SK-N-SH (cell line): ENCODE measurements around the gene DIPK1C. TPM values are rescaled to one million over a fixed set of nuclear protein-coding genes. Genes with fewer than 3 reads are reported as not detected.

ENCODE experiments used
- CTCF ChIA-PET: fragments of 300-600, 350-600 bp; formaldehyde crosslinking; extraction: SDS; loops from one replicate; lab custom pipeline; 2021; lab: Yijun Ruan, JAX
- POLR2A ChIA-PET: fragments of 350-600 bp; sonication (Branson Sonifier 250); formaldehyde crosslinking; extraction: SDS; loops from one replicate; lab custom pipeline; 2020; ENCODE audit warnings: antibody characterized with exemption, inconsistent platforms; lab: Yijun Ruan, JAX
- DNase-seq: peaks from one replicate; pipeline ENCODE4 v3.0.0; 2012
- H2AFZ ChIP-seq: fragments of 200-600 bp; sonication (generic); 2 replicates; pipeline ENCODE4 v1.8.1; 2016; ENCODE audit warnings: antibody characterized with exemption, mild to moderate bottlenecking, low read depth
- H3F3A ChIP-seq: fragments of 200-600 bp; sonication (generic); replicated peaks from 2 replicates; pipeline ENCODE3; 2016; ENCODE audit warnings: antibody characterized with exemption, mild to moderate bottlenecking; ENCODE audit not compliant: insufficient read depth
- H3K27ac ChIP-seq, 2 experiments: fragments of 200-500 bp in 1 of 2; fragments of 200-600 bp in 1 of 2; sonication (Bioruptor generic) in 1 of 2; sonication (generic), shearing (Covaris generic) in 1 of 2; 2 replicates each; pipeline versions ENCODE4 v1.5.1 to v1.6.1; 2014 to 2016; ENCODE audit warnings: low read depth in 2 of 2, inconsistent platforms in 1 of 2, low read length in 1 of 2, mild to moderate bottlenecking in 1 of 2, mixed read lengths in 1 of 2
- H3K27me3 ChIP-seq: fragments of 200-600 bp; sonication (generic), shearing (Covaris generic); 2 replicates; pipeline ENCODE4 v1.6.1; 2016; ENCODE audit warnings: mixed run types; ENCODE audit not compliant: insufficient read depth
- H3K36me3 ChIP-seq, 2 experiments: fragments of 200-500 bp in 1 of 2; fragments of 200-600 bp in 1 of 2; sonication (Bioruptor generic) in 1 of 2; sonication (generic) in 1 of 2; replicated peaks in 1 of 2; 2 replicates each; pipeline versions ENCODE3 to v1.5.1; 2014 to 2016; ENCODE audit warnings: low read length in 1 of 2, mild to moderate bottlenecking in 1 of 2; ENCODE audit not compliant: insufficient read depth in 2 of 2, control insufficient read depth in 1 of 2
- H3K4me1 ChIP-seq, 2 experiments: fragments of 200-500 bp in 1 of 2; fragments of 200-600 bp in 1 of 2; sonication (Bioruptor generic) in 1 of 2; sonication (generic), shearing (Covaris generic) in 1 of 2; 2 replicates each; pipeline versions ENCODE4 v1.5.1 to v1.6.1; 2014 to 2016; ENCODE audit warnings: low read depth in 1 of 2, low read length in 1 of 2, mixed run types in 1 of 2; ENCODE audit not compliant: insufficient read depth in 2 of 2, control insufficient read depth in 1 of 2
- H3K4me2 ChIP-seq: fragments of 200-600 bp; sonication (generic), shearing (Covaris generic); 2 replicates; pipeline ENCODE4 v1.6.1; 2017; ENCODE audit warnings: mixed run types
- H3K4me3 ChIP-seq, 2 experiments: fragments of 200-500 bp in 1 of 2; fragments of 200-600 bp in 1 of 2; sonication (Bioruptor generic) in 1 of 2; sonication (generic), shearing (Covaris generic) in 1 of 2; 2 replicates each; pipeline versions ENCODE4 v1.5.1 to v1.8.1; 2014 to 2016; ENCODE audit warnings: low read depth in 2 of 2, inconsistent platforms in 1 of 2, low read length in 1 of 2, mild to moderate bottlenecking in 1 of 2, mixed read lengths in 1 of 2, moderate library complexity in 1 of 2
- H3K79me2 ChIP-seq: fragments of 200-600 bp; sonication (generic); 2 replicates; pipeline ENCODE4 v1.8.1; 2017; ENCODE audit warnings: mild to moderate bottlenecking; ENCODE audit not compliant: insufficient read depth
- H3K9ac ChIP-seq: fragments of 200-600 bp; sonication (generic); 2 replicates; pipeline ENCODE4 v1.6.1; 2017; ENCODE audit warnings: mixed run types
- H3K9me2 ChIP-seq: fragments of 200-600 bp; sonication (generic); 2 replicates; pipeline ENCODE4 v1.6.1; 2017; ENCODE audit warnings: mixed run types
- H3K9me3 ChIP-seq: fragments of 200-600 bp; sonication (generic); 2 replicates; pipeline ENCODE4 v1.6.1; 2017; ENCODE audit warnings: mixed run types, mild to moderate bottlenecking, moderate library complexity
- H4K20me1 ChIP-seq: fragments of 200-600 bp; sonication (generic); 2 replicates; pipeline ENCODE4 v1.6.1; 2017; ENCODE audit warnings: mild to moderate bottlenecking, mixed run types; ENCODE audit not compliant: insufficient read depth
- ELF1 ChIP-seq: IDR thresholded peaks from 2 replicates; pipeline ENCODE4 v1.4.0; 2012
- EP300 ChIP-seq, 2 experiments: IDR thresholded peaks; 2 replicates each; pipeline versions ENCODE4 v1.4.0 to v1.6.1; 2012; ENCODE audit warnings: borderline replicate concordance in 1 of 2, low read depth in 1 of 2, low read length in 1 of 2
- EZH2phosphoT487 ChIP-seq: fragments of 200-600 bp; sonication (generic); IDR thresholded peaks from 2 replicates; pipeline ENCODE4 v1.6.1; 2017; ENCODE audit warnings: low read depth, mixed run types, mild to moderate bottlenecking, antibody characterized with exemption, moderate library complexity, borderline replicate concordance
- FOSL2 ChIP-seq: IDR thresholded peaks from 2 replicates; pipeline ENCODE4 v1.4.0; 2012; ENCODE audit warnings: low read depth, mild to moderate bottlenecking, moderate library complexity, borderline replicate concordance
- GATA2 ChIP-seq: sonication (generic); formaldehyde crosslinking; IDR thresholded peaks from 2 replicates; pipeline ENCODE4 v1.5.0; 2020; ENCODE audit warnings: mild to moderate bottlenecking, missing genetic modification reagents
- IRF3 ChIP-seq: fragments of 150-350 bp; IDR thresholded peaks from 2 replicates; pipeline ENCODE4 v1.6.1; 2016; ENCODE audit warnings: mild to moderate bottlenecking, low read depth, low read length
- JUND ChIP-seq: IDR thresholded peaks from 2 replicates; pipeline ENCODE4 v1.4.0; 2012
- MXI1 ChIP-seq: IDR thresholded peaks from 2 replicates; pipeline ENCODE4 v1.6.1; 2012; ENCODE audit warnings: mild to moderate bottlenecking, low read depth, low read length, improper control_type of control experiment
- POLR2AphosphoS5 ChIP-seq: IDR thresholded peaks from 2 replicates; pipeline ENCODE4 v1.6.1; 2012; ENCODE audit warnings: low read depth, low read length
- RAD21 ChIP-seq: IDR thresholded peaks from 2 replicates; pipeline ENCODE4 v1.6.1; 2012; ENCODE audit warnings: mild to moderate bottlenecking, low read length
- RCOR1 ChIP-seq: fragments of 150-350 bp; IDR thresholded peaks from 2 replicates; pipeline ENCODE4 v1.6.1; 2017; ENCODE audit warnings: antibody characterized with exemption, low read length
- RFX5 ChIP-seq: IDR thresholded peaks from 2 replicates; pipeline ENCODE4 v1.6.1; 2012; ENCODE audit warnings: mild to moderate bottlenecking, improper control_type of control experiment, low read length
- RXRA ChIP-seq: IDR thresholded peaks from 2 replicates; pipeline ENCODE4 v1.4.0; 2012; ENCODE audit warnings: low read depth, mild to moderate bottlenecking, borderline replicate concordance
- SIN3A ChIP-seq: IDR thresholded peaks from 2 replicates; pipeline ENCODE4 v1.6.1; 2012; ENCODE audit warnings: low read depth, mild to moderate bottlenecking, low read length, moderate library complexity, borderline replicate concordance
- TAF1 ChIP-seq: IDR thresholded peaks from 2 replicates; pipeline ENCODE4 v1.6.1; 2012; ENCODE audit warnings: low read depth, mild to moderate bottlenecking, low read length, moderate library complexity, borderline replicate concordance
- USF2 ChIP-seq: fragments of 150-350 bp; IDR thresholded peaks from 2 replicates; pipeline ENCODE4 v1.6.1; 2017; ENCODE audit warnings: antibody characterized with exemption, low read length, low read depth, borderline replicate concordance
- YY1 ChIP-seq: IDR thresholded peaks from 2 replicates; pipeline ENCODE4 v1.4.0; 2012; ENCODE audit warnings: low read depth, mild to moderate bottlenecking
- WGBS: methylation state at CpG from one replicate; pipeline ENCODE4 v1.1.6; 2017; ENCODE audit warnings: low lambda C conversion rate; 5-methylcytosine and 5-hydroxymethylcytosine counted together
- polyA plus RNA-seq, 3 experiments: library from polyadenylated mRNA; depleted of rRNA; stranded (reverse); fragments of >200 nt; gene quantifications; 2 replicates each; pipeline ENCODE4 v1.2.3, GENCODE V29; 2012
- TF ChIP-seq, protein P1 (sequence below): IDR thresholded peaks from 2 replicates; pipeline ENCODE4 v1.4.0; 2012; ENCODE audit warnings: low read depth
- TF ChIP-seq, protein P2 (sequence below): IDR thresholded peaks from 2 replicates; pipeline ENCODE4; 2012

Gene DIPK1C
- polyA plus RNA-seq, 1 of the 3 experiments (the other 2 are of a cell fraction): not detected

- H3F3A ChIP-seq: no peaks in the 10 kb centered on the region
- DNase-seq: peak; percentile 79
- 25% methylated on average over 8 of the region's 48 CpGs for whole genome bisulfite sequencing
- peaks cover 14 to 15% of the 10 kb centered on the region in 2 experiments for H3K36me3 ChIP-seq
- peak overlapping the region; percentile 73 to 78 for H3K27ac ChIP-seq
- peaks cover 18% of the 10 kb centered on the region; the same call in 1 of the 2 replicates for H3K27me3 ChIP-seq
- ChIA-PET POLR2A (interaction anchor here (1.2 kb wide), 2 partner anchors 22 to 57 kb away, joined by 3 read pairs; no protein-coding TSS in a partner anchor), CTCF (interaction anchor here (1.1 to 1.6 kb wide), 4 partner anchors 12 to 155 kb away, joined by 3 to 5 read pairs (median 4); no protein-coding TSS in a partner anchor)
- H3K4me3 ChIP-seq: peak overlapping the region; percentile 75 to 78
- H3K79me2 ChIP-seq: peaks cover 30% of the 10 kb centered on the region
- no peak for TF ChIP-seq POLR2AphosphoS5
- TF ChIP-seq, protein P1, sequence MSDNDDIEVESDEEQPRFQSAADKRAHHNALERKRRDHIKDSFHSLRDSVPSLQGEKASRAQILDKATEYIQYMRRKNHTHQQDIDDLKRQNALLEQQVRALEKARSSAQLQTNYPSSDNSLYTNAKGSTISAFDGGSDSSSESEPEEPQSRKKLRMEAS: peak; percentile 8
- H3K9me2 ChIP-seq: no peaks in the 10 kb centered on the region
- H3K4me2 ChIP-seq: peak overlapping the region; percentile 84
- peak overlapping the region; percentile 69; the same call in 1 of the 2 replicates for H2AFZ ChIP-seq
- H3K4me1 ChIP-seq: peaks cover 0 to 4% of the 10 kb centered on the region in 2 experiments; a peak in 1 of 4 replicates
- H4K20me1 ChIP-seq: no peaks in the 10 kb centered on the region
- no peaks in the 10 kb centered on the region for H3K9me3 ChIP-seq
- peak overlapping the region; percentile 87 for H3K9ac ChIP-seq
Observed at GRCh38 chr18:74496508-74497323, 39.6 kb upstream of the DIPK1C start.

DNA sequence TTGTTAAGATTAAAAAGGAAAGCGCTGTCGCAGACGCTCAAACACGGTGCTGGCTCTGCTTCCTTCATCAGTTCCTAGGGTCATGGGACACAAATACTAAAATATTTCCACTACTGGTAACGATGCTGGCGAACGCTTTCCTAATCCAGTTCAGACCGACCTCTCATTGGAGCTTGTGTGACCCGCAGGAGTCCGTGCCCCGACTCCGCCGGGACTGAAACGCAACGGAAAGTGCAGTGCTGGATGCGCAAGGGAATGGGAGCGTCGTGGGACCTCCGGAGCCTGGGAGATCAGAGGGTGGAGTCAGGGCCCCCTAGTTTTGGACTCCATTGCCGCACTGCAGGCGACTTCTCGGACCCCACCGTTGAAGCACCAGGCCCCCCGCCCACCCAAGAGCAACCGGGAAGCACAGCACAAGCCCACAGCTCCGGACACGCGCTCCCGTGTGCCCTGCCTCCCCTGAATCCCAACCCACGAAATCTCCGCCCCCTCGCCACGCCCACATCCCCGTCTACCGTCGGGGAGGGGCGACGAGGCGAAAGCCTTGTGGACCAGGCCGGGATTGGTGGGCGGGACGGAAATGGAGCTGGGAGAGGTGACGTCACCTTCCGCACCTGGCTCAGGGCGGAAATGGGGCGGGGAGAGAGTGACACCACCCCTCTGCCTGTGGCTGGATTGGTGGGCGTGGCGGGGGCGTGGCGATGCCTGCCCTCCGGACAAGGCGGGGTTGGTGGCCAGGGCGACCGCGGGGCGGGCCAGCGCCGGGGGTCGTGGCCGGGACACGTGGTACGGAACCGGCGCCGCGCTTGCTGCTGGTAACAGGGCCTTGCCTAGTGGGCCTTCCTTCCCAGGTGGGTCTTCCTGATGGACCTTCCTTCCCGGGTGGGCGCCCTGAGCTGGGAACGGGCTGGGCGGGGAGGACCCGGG, 38.7 kb upstream of the DIPK1C start, which contains the start of gene CNDP2:
Gene CNDP2 (plus strand): TSS at position 783 of the 927 bp plus-strand sequence. CDS start 3,611 bp downstream, outside the sequence.
- peaks cover 0 to 4% of the 10 kb centered on the region in 2 experiments; a peak in 1 of 4 replicates for H3K4me1 ChIP-seq
- ChIA-PET CTCF (interaction anchor here (1.1 to 1.2 kb wide), 3 partner anchors 12 to 154 kb away, joined by 3 to 5 read pairs (median 4); no protein-coding TSS in a partner anchor), POLR2A (interaction anchor here (0.6 to 1.2 kb wide), 3 partner anchors 22 to 304 kb away, joined by 3 read pairs; no protein-coding TSS in a partner anchor)
- peak; percentile 98 for DNase-seq
- peak within 1 kb of the TSS; percentile 81 for H2AFZ ChIP-seq
- no peaks in the 10 kb centered on the region for H3F3A ChIP-seq
- peaks cover 25% of the 10 kb centered on the region; the same call in 1 of the 2 replicates for H3K27me3 ChIP-seq
- peak within 1 kb of the TSS; percentile 84 for H3K4me2 ChIP-seq
- H3K36me3 ChIP-seq: peaks cover 6 to 8% of the 10 kb centered on the region in 2 experiments
- 2% methylated on average over 37 of the region's 71 CpGs for WGBS
- H3K9me3 ChIP-seq: no peaks in the 10 kb centered on the region
- peak within 1 kb of the TSS; percentile 73 to 78 for H3K27ac ChIP-seq
- peak within 1 kb of the TSS; percentile 75 to 78 for H3K4me3 ChIP-seq
- no peaks in the 10 kb centered on the region for H3K9me2 ChIP-seq
- peak within 1 kb of the TSS; percentile 87 for H3K9ac ChIP-seq
- H3K79me2 ChIP-seq: peaks cover 30% of the 10 kb centered on the region
- no peaks in the 10 kb centered on the region for H4K20me1 ChIP-seq
- TF ChIP-seq YY1: no peak; the same call in 1 of the 2 replicates
- TF ChIP-seq MXI1: peak; percentile 92
- TF ChIP-seq SIN3A: 0 out of 2 replicates have a peak, but pooled peaks have one; percentile 41
- no peak for TF ChIP-seq RCOR1
- TF ChIP-seq, protein P1: peak; percentile 78
- TF ChIP-seq RFX5: peak; percentile 46; the same call in 1 of the 2 replicates
- TF ChIP-seq GATA2 (CRISPR knock-in tag): no peak
- no peak for TF ChIP-seq RAD21
- TF ChIP-seq USF2: peak; percentile 61
- no peak for TF ChIP-seq IRF3
- TF ChIP-seq ELF1: peak; percentile 75
- TF ChIP-seq EP300 (IDR thresholded peaks at IDR 0.05; ENCODE audit: borderline replicate concordance in 1 of 2, low read depth in 1 of 2, low read length in 1 of 2): no peak
- no peak for TF ChIP-seq EZH2phosphoT487
- TF ChIP-seq, protein P2, sequence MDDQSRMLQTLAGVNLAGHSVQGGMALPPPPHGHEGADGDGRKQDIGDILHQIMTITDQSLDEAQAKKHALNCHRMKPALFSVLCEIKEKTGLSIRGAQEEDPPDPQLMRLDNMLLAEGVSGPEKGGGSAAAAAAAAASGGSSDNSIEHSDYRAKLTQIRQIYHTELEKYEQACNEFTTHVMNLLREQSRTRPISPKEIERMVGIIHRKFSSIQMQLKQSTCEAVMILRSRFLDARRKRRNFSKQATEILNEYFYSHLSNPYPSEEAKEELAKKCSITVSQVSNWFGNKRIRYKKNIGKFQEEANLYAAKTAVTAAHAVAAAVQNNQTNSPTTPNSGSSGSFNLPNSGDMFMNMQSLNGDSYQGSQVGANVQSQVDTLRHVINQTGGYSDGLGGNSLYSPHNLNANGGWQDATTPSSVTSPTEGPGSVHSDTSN: peak; percentile 82
- no peak for TF ChIP-seq FOSL2
- no peak for TF ChIP-seq JUND
- 0 out of 2 replicates have a peak, but pooled peaks have one; percentile 6 for TF ChIP-seq TAF1
- TF ChIP-seq RXRA: no peak
